HCT116 (cell line): Measurements from ENCODE around the gene MED6.

ENCODE experiments used
- CBX3 ChIP-seq: IDR thresholded peaks from 2 replicates; pipeline ENCODE4 v1.6.1; 2012; ENCODE audit warnings: low read depth
- CTCF ChIP-seq, 3 experiments: fragments of 200-600 bp in 1 of 3; sonication (generic) in 1 of 3; IDR thresholded peaks in 2 of 3; conservative IDR thresholded peaks in 1 of 3; 2 replicates each; pipeline ENCODE4 v1.5.1; 2012 to 2017; ENCODE audit warnings: low read depth in 2 of 3, low read length in 2 of 3, antibody characterized with exemption in 1 of 3, borderline replicate concordance in 1 of 3, control low read depth in 1 of 3, mild to moderate bottlenecking in 1 of 3, mixed read lengths in 1 of 3, mixed run types in 1 of 3, moderate library complexity in 1 of 3; ENCODE audit not compliant: insufficient read depth in 1 of 3
- MAX ChIP-seq: IDR thresholded peaks from 2 replicates; pipeline ENCODE4 v1.6.1; 2012
- POLR2A ChIP-seq: IDR thresholded peaks from 2 replicates; pipeline ENCODE4 v1.7.0; 2011; ENCODE audit warnings: borderline replicate concordance; ENCODE audit not compliant: insufficient read depth, insufficient read length; ENCODE audit errors: extremely low read depth
- POLR2AphosphoS5 ChIP-seq: IDR thresholded peaks from 2 replicates; pipeline ENCODE4 v1.6.1; 2011; ENCODE audit warnings: mild to moderate bottlenecking, low read depth, low read length, moderate library complexity
- SIN3A ChIP-seq: IDR thresholded peaks from 2 replicates; pipeline ENCODE4 v1.6.1; 2012; ENCODE audit warnings: low read depth
- SP1 ChIP-seq: IDR thresholded peaks from 2 replicates; pipeline ENCODE4 v1.6.1; 2012; ENCODE audit warnings: low read depth
- TCF7L2 ChIP-seq: IDR thresholded peaks from 2 replicates; pipeline ENCODE4 v1.7.0; 2011; ENCODE audit warnings: borderline replicate concordance, inconsistent platforms; ENCODE audit not compliant: insufficient read depth, insufficient read length; ENCODE audit errors: extremely low read depth
- ZNF274 ChIP-seq: fragments of 200-500 bp; sonication (Bioruptor generic); IDR thresholded peaks from 2 replicates; pipeline ENCODE4 v1.6.1; 2014; ENCODE audit warnings: mild to moderate bottlenecking, low read depth, low read length, inconsistent platforms

GRCh38 chr14:70536830-70537229 lies 63.6 kb downstream of the MED6 start:
- TF ChIP-seq TCF7L2, result no peak
- no peak for TF ChIP-seq CTCF (IDR thresholded peaks at IDR 0.05 in 2 of 3, conservative IDR thresholded peaks at IDR 0.05 in 1 of 3; ENCODE audit: borderline replicate concordance in 1 of 3, insufficient read depth in 1 of 3, low read depth in 2 of 3, low read length in 2 of 3)
- no peak for TF ChIP-seq MAX
- no peak for TF ChIP-seq SIN3A
- no peak for TF ChIP-seq SP1
- TF ChIP-seq POLR2A, result no peak
- no peak for TF ChIP-seq CBX3
- TF ChIP-seq POLR2AphosphoS5, result no peak
- TF ChIP-seq ZNF274, result no peak
